HEK293T (cell line): ENCODE results near the gene RAB40B.

Experiments used
- ARNT ChIP-seq: fragments of 450-650 bp; IDR thresholded peaks from 2 replicates; pipeline ENCODE4 v1.6.1; 2017; ENCODE audit warnings: mild to moderate bottlenecking
- ELF4 ChIP-seq: fragments of 450-650 bp; IDR thresholded peaks from 2 replicates; pipeline ENCODE4 v1.6.1; 2017; ENCODE audit warnings: antibody characterized with exemption
- FOXM1 ChIP-seq: fragments of 450-650 bp; IDR thresholded peaks from 2 replicates; pipeline ENCODE4 v1.6.1; 2017; ENCODE audit warnings: mild to moderate bottlenecking, borderline replicate concordance
- HDGF ChIP-seq: fragments of 450-650 bp; IDR thresholded peaks from 2 replicates; pipeline ENCODE4 v1.6.1; 2017; ENCODE audit warnings: antibody characterized with exemption, borderline replicate concordance
- ZNF384 ChIP-seq: fragments of 450-650 bp; IDR thresholded peaks from 2 replicates; pipeline ENCODE4 v1.6.1; 2016

DNA sequence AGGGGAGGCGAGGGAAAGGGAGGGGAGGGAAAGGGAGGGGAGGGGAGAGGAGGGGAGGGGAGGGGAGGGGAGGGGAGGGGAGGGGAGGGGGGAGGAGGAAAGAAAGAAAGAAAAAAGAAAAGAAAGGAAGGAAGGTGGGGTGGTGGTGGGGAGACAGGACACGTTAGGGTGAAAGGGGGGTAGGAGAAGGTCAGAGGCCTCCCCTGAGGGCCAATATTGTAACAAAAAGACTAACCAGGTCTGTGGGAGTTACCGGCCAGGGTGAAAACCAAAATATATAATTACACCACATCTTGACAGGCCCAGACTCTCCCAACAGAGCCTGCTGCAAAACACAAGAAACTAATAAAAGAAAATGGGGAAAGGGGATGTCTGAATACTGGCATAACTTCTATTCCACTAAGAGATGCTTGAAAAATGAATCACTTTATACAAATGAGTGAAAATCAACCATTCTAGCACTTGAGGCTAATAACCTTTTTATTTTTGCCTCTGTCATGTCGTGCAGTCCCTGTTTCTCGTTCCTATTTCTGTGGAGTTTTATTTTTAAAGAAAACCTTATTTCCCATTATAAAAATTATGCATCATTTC, 60.2 kb downstream of the RAB40B start:
- TF ChIP-seq ELF4 (no peak), ZNF384 (no peak), ARNT (no peak), FOXM1 (no peak), HDGF (no peak)
